Mesendoderm (in vitro differentiated cells): ENCODE measurements around the gene FXN.
A peak's percentile ranks its signal among the peaks of the same experiment; 100 is the strongest.
"Not testable (repeated sequence)": the region's sequence is repeated elsewhere in the genome, so short reads cannot be mapped to it uniquely, and the experiment has no call there.

Experiments used
- DNase-seq: peaks from one replicate; pipeline ENCODE4 v3.0.0; 2013
- H2AK5ac ChIP-seq: 2 replicates; pipeline ENCODE4 v1.6.1; 2013; ENCODE audit warnings: low read length, inconsistent platforms
- H2BK120ac ChIP-seq: 2 replicates; pipeline ENCODE4 v1.6.1; 2013; ENCODE audit warnings: low read depth, mild to moderate bottlenecking, low read length, moderate library complexity, mixed read lengths
- H2BK15ac ChIP-seq: replicated peaks from 2 replicates; pipeline ENCODE4 v1.6.1; 2013; ENCODE audit warnings: low read depth, mild to moderate bottlenecking, moderate library complexity
- H2BK5ac ChIP-seq: 2 replicates; pipeline ENCODE4 v1.6.1; 2013; ENCODE audit warnings: low read length, inconsistent platforms
- H3K18ac ChIP-seq: 2 replicates; pipeline ENCODE4 v1.6.1; 2013; ENCODE audit warnings: mild to moderate bottlenecking, low read length, mixed read lengths
- H3K23ac ChIP-seq: one replicate; pipeline ENCODE4 v1.6.1; 2013; ENCODE audit warnings: low read length
- H3K27ac ChIP-seq: 2 replicates; pipeline ENCODE4 v1.5.1; 2013; ENCODE audit warnings: low read depth, mild to moderate bottlenecking, inconsistent platforms, low read length, moderate library complexity
- H3K27me3 ChIP-seq: 2 replicates; pipeline ENCODE4 v1.6.1; 2013; ENCODE audit warnings: low read length, control low read depth, mild to moderate bottlenecking, inconsistent platforms; ENCODE audit not compliant: insufficient read depth, poor library complexity
- H3K36me3 ChIP-seq: 2 replicates; pipeline ENCODE4 v1.6.1; 2013; ENCODE audit warnings: low read length, inconsistent platforms; ENCODE audit not compliant: control insufficient read depth, insufficient read depth
- H3K4ac ChIP-seq: one replicate; pipeline ENCODE4 v1.6.1; 2013; ENCODE audit warnings: low read depth, mild to moderate bottlenecking, low read length, moderate library complexity
- H3K4me1 ChIP-seq: 2 replicates; pipeline ENCODE4 v1.6.1; 2013; ENCODE audit warnings: low read depth, low read length, inconsistent platforms; ENCODE audit not compliant: control insufficient read depth
- H3K4me2 ChIP-seq: 2 replicates; pipeline ENCODE4 v1.6.1; 2013; ENCODE audit warnings: low read length
- H3K4me3 ChIP-seq: 2 replicates; pipeline ENCODE4 v1.5.1; 2013; ENCODE audit warnings: mild to moderate bottlenecking, low read length
- H3K56ac ChIP-seq: one replicate; pipeline ENCODE4 v1.6.1; 2013; ENCODE audit warnings: low read length
- H3K79me1 ChIP-seq: 2 replicates; pipeline ENCODE4 v1.6.1; 2013; ENCODE audit warnings: low read length, inconsistent platforms
- H3K79me2 ChIP-seq: 2 replicates; pipeline ENCODE4 v1.6.1; 2013; ENCODE audit warnings: mild to moderate bottlenecking, low read length; ENCODE audit not compliant: control insufficient read depth, insufficient read depth
- H3K9ac ChIP-seq: 2 replicates; pipeline ENCODE4 v1.6.1; 2013; ENCODE audit warnings: low read length, inconsistent platforms
- H4K5ac ChIP-seq: one replicate; pipeline ENCODE4 v1.6.1; 2013; ENCODE audit warnings: low read length
- H4K8ac ChIP-seq: one replicate; pipeline ENCODE4 v1.6.1; 2013; ENCODE audit warnings: low read depth, mild to moderate bottlenecking, control low read depth, low read length, moderate library complexity
- WGBS: extraction: QIAGEN DNeasy Blood & Tissue Kit; methylation state at CpG from one replicate; pipeline ENCODE4 v1.1.7; 2013; ENCODE audit warnings: low lambda C conversion rate, missing lambda C conversion rate; ENCODE audit not compliant: insufficient coverage; ENCODE audit errors: extremely low coverage; 5-methylcytosine and 5-hydroxymethylcytosine counted together

FXN gene

GRCh38 chr9:69046723-69047122 lies 11.2 kb downstream of the FXN start:
- Histone ChIP-seq H2BK120ac (no peak overlapping the region), H3K27me3 (no peaks in the 10 kb centered on the region), H2AK5ac (no peak overlapping the region), H2BK5ac (no peak overlapping the region), H4K8ac (no peak overlapping the region), H3K4ac (no peak overlapping the region), H3K4me1 (peaks cover 7% of the 10 kb centered on the region), H3K27ac (no peak overlapping the region), H3K4me2 (no peak overlapping the region), H4K5ac (no peak overlapping the region), H3K79me1 (peaks cover 12% of the 10 kb centered on the region), H3K18ac (no peak overlapping the region), H3K23ac (no peak overlapping the region), H3K36me3 (peaks cover 2% of the 10 kb centered on the region), H3K56ac (no peak overlapping the region), H3K9ac (no peak overlapping the region), H2BK15ac (no peak overlapping the region), H3K79me2 (peaks cover 2% of the 10 kb centered on the region), H3K4me3 (no peak overlapping the region)
- DNase-seq, result no peak
- no CpG with 5 or more reads among the region's 4 CpGs for WGBS

- no peak overlapping the region for H2BK120ac ChIP-seq
- no peak overlapping the region for H2AK5ac ChIP-seq
- WGBS, result no CpG with 5 or more reads among the region's 4 CpGs
- no peak overlapping the region for H2BK5ac ChIP-seq
- no peak overlapping the region for H4K8ac ChIP-seq
- H3K56ac ChIP-seq, result no peak overlapping the region
- H2BK15ac ChIP-seq, result no peak overlapping the region
- no peak overlapping the region for H3K27ac ChIP-seq
- no peak for DNase-seq
- no peak overlapping the region for H3K4me2 ChIP-seq
- H4K5ac ChIP-seq, result no peak overlapping the region
- H3K79me2 ChIP-seq, result peaks cover 2% of the 10 kb centered on the region
- H3K79me1 ChIP-seq, result peaks cover 12% of the 10 kb centered on the region
- no peak overlapping the region for H3K4me3 ChIP-seq
- H3K4me1 ChIP-seq, result peaks cover 7% of the 10 kb centered on the region
- H3K27me3 ChIP-seq, result no peaks in the 10 kb centered on the region
- no peak overlapping the region for H3K4ac ChIP-seq
- no peak overlapping the region for H3K9ac ChIP-seq
- H3K18ac ChIP-seq, result no peak overlapping the region
- H3K23ac ChIP-seq, result no peak overlapping the region
- peaks cover 2% of the 10 kb centered on the region for H3K36me3 ChIP-seq
These were observed 11.8 kb downstream of the FXN start for GRCh38 chr9:69047371-69047770.

- no peak overlapping the region for H2AK5ac ChIP-seq
- H3K4me3 ChIP-seq, result no peak overlapping the region
- H3K4ac ChIP-seq, result no peak overlapping the region
- no peak overlapping the region for H4K5ac ChIP-seq
- H4K8ac ChIP-seq, result no peak overlapping the region
- no CpG with 5 or more reads among the region's 6 CpGs for WGBS
- H3K27me3 ChIP-seq, result no peaks in the 10 kb centered on the region
- H3K18ac ChIP-seq, result no peak overlapping the region
- H3K9ac ChIP-seq, result no peak overlapping the region
- H3K4me1 ChIP-seq, result peaks cover 5% of the 10 kb centered on the region
- no peak overlapping the region for H3K4me2 ChIP-seq
- no peak overlapping the region for H3K56ac ChIP-seq
- no peak overlapping the region for H2BK15ac ChIP-seq
- H3K79me2 ChIP-seq, result peaks cover 2% of the 10 kb centered on the region
- H3K27ac ChIP-seq, result no peak overlapping the region
- no peak overlapping the region for H2BK120ac ChIP-seq
- no peak for DNase-seq
- H3K36me3 ChIP-seq, result peaks cover 4% of the 10 kb centered on the region
- H3K79me1 ChIP-seq, result peaks cover 9% of the 10 kb centered on the region
- H2BK5ac ChIP-seq, result no peak overlapping the region
- no peak overlapping the region for H3K23ac ChIP-seq
These were observed 13.5 kb downstream of the FXN start for GRCh38 chr9:69049094-69049493.

- H3K4me3 ChIP-seq, H2BK5ac ChIP-seq, H3K27me3 ChIP-seq, H4K8ac ChIP-seq, H2AK5ac ChIP-seq, H3K79me2 ChIP-seq, H3K9ac ChIP-seq, H2BK15ac ChIP-seq, H3K56ac ChIP-seq, H3K36me3 ChIP-seq, H3K4me1 ChIP-seq, H3K27ac ChIP-seq, H3K23ac ChIP-seq, H3K79me1 ChIP-seq, H4K5ac ChIP-seq, H3K18ac ChIP-seq, H2BK120ac ChIP-seq, H3K4ac ChIP-seq, DNase-seq, H3K4me2 ChIP-seq: not testable (repeated sequence)
- no CpG with 5 or more reads among the region's 12 CpGs for WGBS
These were observed 15.4 kb downstream of the FXN start for GRCh38 chr9:69050936-69051335.

GRCh38 chr9:69054989-69055388 lies 19.4 kb downstream of the FXN start:
- H2BK120ac ChIP-seq, result no peak overlapping the region
- H4K5ac ChIP-seq, result no peak overlapping the region
- no peak overlapping the region for H3K23ac ChIP-seq
- peaks cover 3% of the 10 kb centered on the region for H3K36me3 ChIP-seq
- H3K27me3 ChIP-seq, result no peaks in the 10 kb centered on the region
- H4K8ac ChIP-seq, result no peak overlapping the region
- no peaks in the 10 kb centered on the region for H3K4me1 ChIP-seq
- no peak overlapping the region for H3K4ac ChIP-seq
- H3K79me2 ChIP-seq, result no peaks in the 10 kb centered on the region
- peak overlapping the region; percentile 31 for H3K27ac ChIP-seq
- no peaks in the 10 kb centered on the region for H3K79me1 ChIP-seq
- no peak overlapping the region for H3K4me2 ChIP-seq
- DNase-seq, result no peak
- H3K9ac ChIP-seq, result no peak overlapping the region
- H2BK15ac ChIP-seq, result no peak overlapping the region
- no peak overlapping the region for H2BK5ac ChIP-seq
- peak overlapping the region; percentile 5 for H3K56ac ChIP-seq
- H2AK5ac ChIP-seq, result no peak overlapping the region
- H3K4me3 ChIP-seq, result no peak overlapping the region
- no peak overlapping the region for H3K18ac ChIP-seq
- WGBS, result no CpG with 5 or more reads among the region's 1 CpG

- H2BK5ac ChIP-seq, result no peak overlapping the region
- no peak overlapping the region for H2AK5ac ChIP-seq
- no peak overlapping the region for H3K4ac ChIP-seq
- no peaks in the 10 kb centered on the region for H3K79me2 ChIP-seq
- no peak overlapping the region for H3K27ac ChIP-seq
- no peak for DNase-seq
- no peak overlapping the region for H3K9ac ChIP-seq
- H2BK120ac ChIP-seq, result no peak overlapping the region
- no peaks in the 10 kb centered on the region for H3K79me1 ChIP-seq
- H3K4me3 ChIP-seq, result no peak overlapping the region
- WGBS, result no CpG with 5 or more reads among the region's 4 CpGs
- H4K8ac ChIP-seq, result no peak overlapping the region
- H4K5ac ChIP-seq, result no peak overlapping the region
- peaks cover 3% of the 10 kb centered on the region for H3K36me3 ChIP-seq
- H3K4me1 ChIP-seq, result no peaks in the 10 kb centered on the region
- no peak overlapping the region for H2BK15ac ChIP-seq
- no peak overlapping the region for H3K56ac ChIP-seq
- H3K23ac ChIP-seq, result no peak overlapping the region
- H3K4me2 ChIP-seq, result no peak overlapping the region
- no peaks in the 10 kb centered on the region for H3K27me3 ChIP-seq
- no peak overlapping the region for H3K18ac ChIP-seq
These were observed 20.8 kb downstream of the FXN start for GRCh38 chr9:69056191-69056815.
